ENCODE data around the gene C18orf54. TPM values are rescaled to one million over a fixed set of nuclear protein-coding genes. Genes with fewer than 3 reads are reported as not detected.
A peak's percentile ranks its signal among the peaks of the same experiment; 100 is the strongest.

The C18orf54 gene
- total and polyA plus RNA-seq, 2 of the 4 experiments (the other 2 are of a cell fraction): 2.2 to 3.0 TPM

- Histone ChIP-seq H2AFZ (replicated peaks; ENCODE audit: low read length, poor library complexity) (no peak overlapping the region), H3K9me3 (ENCODE audit: control insufficient read depth, insufficient read depth, low read length) (no peaks in the 10 kb centered on the region), H2BK15ac (ENCODE audit: low read depth, low read length) (no peak overlapping the region), H2AK5ac (ENCODE audit: low read depth, low read length) (no peak overlapping the region), H3K18ac (ENCODE audit: low read depth, low read length) (no peak overlapping the region), H3K4me3 (ENCODE audit: insufficient read depth, low read depth, low read length) (no peak overlapping the region), H3K79me1 (ENCODE audit: low read depth in 1 of 2, low read length in 2 of 2) (no peaks in the 10 kb centered on the region), H2AK9ac (replicated peaks; ENCODE audit: low read depth, low read length, poor library complexity) (no peak overlapping the region), H3K56ac (ENCODE audit: extremely low read depth, insufficient read depth, low read length) (no peak overlapping the region), H3K4ac (ENCODE audit: low read depth, low read length) (no peak overlapping the region), H3K27me3 (ENCODE audit: control insufficient read depth, insufficient read depth, low read length) (no peaks in the 10 kb centered on the region), H2BK20ac (ENCODE audit: low read depth, low read length) (no peak overlapping the region), H3K27ac (ENCODE audit: insufficient read depth, low read length) (no peak overlapping the region), H4K20me1 (ENCODE audit: insufficient read depth, low read length) (no peaks in the 10 kb centered on the region), H3K9me1 (ENCODE audit: insufficient read depth, low read length) (no peaks in the 10 kb centered on the region), H3K23ac (ENCODE audit: low read depth, low read length) (no peak overlapping the region), H4K91ac (ENCODE audit: insufficient read depth, low read depth, low read length) (no peak overlapping the region), H4K5ac (ENCODE audit: low read depth, low read length) (no peak overlapping the region), H2BK120ac (ENCODE audit: low read depth, low read length) (no peak overlapping the region), H3K14ac (replicated peaks; ENCODE audit: low read depth, low read length) (no peak overlapping the region), H4K8ac (ENCODE audit: low read depth in 2 of 2, low read length in 2 of 2) (no peak overlapping the region), H3K36me3 (ENCODE audit: control insufficient read depth, insufficient read depth, low read length) (no peaks in the 10 kb centered on the region), H3K4me1 (ENCODE audit: control insufficient read depth, insufficient read depth, low read length) (no peaks in the 10 kb centered on the region), H2BK5ac (ENCODE audit: low read depth, low read length, poor library complexity, severe bottlenecking) (no peak overlapping the region), H3K9ac (ENCODE audit: low read depth, low read length) (no peak overlapping the region), H3K4me2 (ENCODE audit: low read depth, low read length) (no peak overlapping the region)
- DNase-seq (no peak), ATAC-seq (ENCODE audit: low read depth) (0 out of 2 replicates have a peak, but pooled peaks have one; percentile 40)
- BruUV-seq (replicated peaks): no TSS peak
- TF ChIP-seq RAD21 (IDR thresholded peaks at IDR 0.05; ENCODE audit: low read length) (no peak), FOS (IDR thresholded peaks at IDR 0.05; ENCODE audit: low read depth, low read length) (no peak), CEBPB (IDR thresholded peaks at IDR 0.05; ENCODE audit: low read depth, low read length) (no peak), USF2 (IDR thresholded peaks at IDR 0.05; ENCODE audit: low read depth, low read length) (no peak), MXI1 (IDR thresholded peaks at IDR 0.05; ENCODE audit: borderline replicate concordance, low read depth, low read length) (no peak), BHLHE40 (IDR thresholded peaks at IDR 0.05; ENCODE audit: low read depth, low read length) (no peak), SMC3 (IDR thresholded peaks at IDR 0.05; ENCODE audit: low read depth, low read length) (no peak), RFX5 (IDR thresholded peaks at IDR 0.05; ENCODE audit: low read depth, low read length) (no peak), RCOR1 (IDR thresholded peaks at IDR 0.05; ENCODE audit: insufficient replicate concordance, low read length) (no peak), NFE2L2 (IDR thresholded peaks at IDR 0.05; ENCODE audit: low read depth, low read length) (no peak), CTCF (conservative IDR thresholded peaks at IDR 0.05; ENCODE audit: low read depth, low read length) (no peak), MAZ (IDR thresholded peaks at IDR 0.05; ENCODE audit: borderline replicate concordance, low read depth, low read length) (no peak), ELK1 (IDR thresholded peaks at IDR 0.05; ENCODE audit: borderline replicate concordance, low read depth, low read length) (no peak), MAFK (IDR thresholded peaks at IDR 0.05; ENCODE audit: low read depth, low read length) (no peak), POLR2A (IDR thresholded peaks at IDR 0.05; ENCODE audit: low read depth, low read length) (no peak), CHD1 (IDR thresholded peaks at IDR 0.05; ENCODE audit: low read depth, low read length) (no peak)
- CTCF ChIA-PET: interaction anchor here (0.8 kb wide), 1 partner anchor 51 kb away, joined by 3 read pairs; no protein-coding TSS in a partner anchor
- intact Hi-C loops (cut with micrococcal nuclease): no loop called here
- WGBS, 2 experiments (ENCODE audit: extremely low coverage in 2 of 2, insufficient read length in 1 of 2): no CpG with 5 or more reads among the region's 6 CpGs
- in situ Hi-C loops (cut with MboI; ENCODE audit: low sequenced_read_pairs): no loop called here
- POLR2A ChIA-PET (ENCODE audit: unreplicated experiment): no interaction called here
- dilution Hi-C loops (cut with HindIII; ENCODE audit: low sequenced_read_pairs, unreplicated experiment): no loop called here
Measured at GRCh38 chr18:54330768-54331548, 26.7 kb upstream of the C18orf54 start.
